ENCODE measurements around the gene P4HA1. TPM values are rescaled to one million over a fixed set of nuclear protein-coding genes. Genes with fewer than 3 reads are reported as not detected.

The P4HA1 gene
- total and polyA plus RNA-seq, 9 of the 15 experiments (the other 6 are each of a cell fraction or from before 2014, with no cell fraction given), result 20.2 to 177 (median 28.6) TPM

GRCh38 chr10:73096449-73097304 lies at the start of gene P4HA1 (continued):
- TF ChIP-seq ZNF318 (IDR thresholded peaks at IDR 0.05; ENCODE audit: borderline replicate concordance in 1 of 2, low read depth in 1 of 2) (no peak), EGR1 (conservative IDR thresholded peaks at IDR 0.05) (0 out of 2 replicates have a peak, but pooled peaks have one; percentile 40), KLF1 (tag; IDR thresholded peaks at IDR 0.05) (peak; percentile 47; the same call in 1 of the 2 replicates), ZFPM2 (CRISPR knock-in tag; IDR thresholded peaks at IDR 0.05) (0 out of 2 replicates have a peak, but pooled peaks have one; percentile 60), ZNF76 (CRISPR knock-in tag; IDR thresholded peaks at IDR 0.05; ENCODE audit: borderline replicate concordance) (no peak), DDX20 (tag; IDR thresholded peaks at IDR 0.05; ENCODE audit: low read depth) (no peak), ZKSCAN1 (IDR thresholded peaks at IDR 0.05; ENCODE audit: low read depth, low read length) (0 out of 2 replicates have a peak, but pooled peaks have one; percentile 72), LCOR (CRISPR knock-in tag; IDR thresholded peaks at IDR 0.05) (peak; percentile 94), PHTF2 (CRISPR knock-in tag; IDR thresholded peaks at IDR 0.05) (no peak), TEAD4 (IDR thresholded peaks at IDR 0.05; ENCODE audit: low read length) (peak; percentile 39; the same call in 1 of the 2 replicates), TEAD4 (CRISPR knock-in tag; IDR thresholded peaks at IDR 0.05; ENCODE audit: borderline replicate concordance) (no peak), EHMT2 (IDR thresholded peaks at IDR 0.05) (no peak), ZNF766 (CRISPR knock-in tag; conservative IDR thresholded peaks at IDR 0.05) (no peak; the same call in 1 of the 2 replicates), ZNF217 (CRISPR knock-in tag; IDR thresholded peaks at IDR 0.05) (no peak), MXD1 (CRISPR knock-in tag; IDR thresholded peaks at IDR 0.05; ENCODE audit: borderline replicate concordance, poor library complexity, severe bottlenecking) (no peak), ETS2 (tag; IDR thresholded peaks at IDR 0.05; ENCODE audit: borderline replicate concordance, poor library complexity, severe bottlenecking) (no peak), ZNF280A (IDR thresholded peaks at IDR 0.05; ENCODE audit: low read depth, partially characterized antibody) (no peak)
